Measurements from ENCODE around the gene HS3ST2.

DNA sequence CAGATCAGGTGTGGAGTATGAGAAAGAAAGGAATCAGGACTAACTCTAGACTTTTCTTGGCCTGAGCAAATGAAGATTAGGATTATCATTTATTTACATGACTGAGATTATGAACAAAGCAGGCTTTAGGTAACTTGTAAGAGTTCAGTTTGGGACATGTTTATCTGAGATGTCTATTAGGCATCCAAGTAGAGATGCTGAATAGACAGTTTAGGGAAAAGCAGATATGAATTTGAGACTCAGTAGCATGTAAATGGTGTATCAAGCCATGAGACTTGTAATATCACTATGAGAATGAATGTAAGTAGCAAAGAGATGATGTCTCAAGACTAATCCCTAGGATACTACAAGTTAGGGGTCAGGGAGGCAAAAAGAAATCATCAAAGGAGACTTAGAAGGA lies 8.6 kb upstream of the HS3ST2 start:
- TF ChIP-seq POLR2A (IDR thresholded peaks at IDR 0.05; ENCODE audit: low read depth, low read length), result no peak
- no peak for TF ChIP-seq POLR2AphosphoS5 (IDR thresholded peaks at IDR 0.05; ENCODE audit: low read depth, low read length)
- TF ChIP-seq TAF1 (IDR thresholded peaks at IDR 0.05; ENCODE audit: low read depth, low read length), result no peak
- no peak for TF ChIP-seq SPI1 (IDR thresholded peaks at IDR 0.05; ENCODE audit: low read depth, low read length)
- TF ChIP-seq PAX5 (IDR thresholded peaks at IDR 0.05; ENCODE audit: insufficient read depth, low read length, severe bottlenecking), result no peak
- TF ChIP-seq POU2F2 (IDR thresholded peaks at IDR 0.05; ENCODE audit: low read depth, low read length), result no peak

Measured in GM12891 (cell line).